Measurements from ENCODE around the gene UGGT1.

- TF ChIP-seq CREB1 (CRISPR knock-in tag; IDR thresholded peaks at IDR 0.05; ENCODE audit: low read depth) (peak; percentile 54), POLR2AphosphoS5 (IDR thresholded peaks at IDR 0.05; ENCODE audit: low read depth) (no peak), EZH2phosphoT487 (IDR thresholded peaks at IDR 0.05; ENCODE audit: unreplicated experiment) (no peak), CTCF (conservative IDR thresholded peaks at IDR 0.05; ENCODE audit: low read depth in 2 of 2) (peak; percentile 93 to 94), EZH2 (IDR thresholded peaks at IDR 0.05; ENCODE audit: low read depth, unreplicated experiment) (no peak), REST (IDR thresholded peaks at IDR 0.05; ENCODE audit: unreplicated experiment) (no peak), ZNF114 (CRISPR knock-in tag; IDR thresholded peaks at IDR 0.05) (no peak), JUNB (IDR thresholded peaks at IDR 0.05; ENCODE audit: unreplicated experiment) (no peak), ETS1 (IDR thresholded peaks at IDR 0.05) (no peak), ZNF331 (CRISPR knock-in tag; IDR thresholded peaks at IDR 0.05; ENCODE audit: low read depth) (no peak), STAT1 (IDR thresholded peaks at IDR 0.05; ENCODE audit: unreplicated experiment) (no peak), NANOG (IDR thresholded peaks at IDR 0.05; ENCODE audit: borderline replicate concordance) (no peak)
These were observed 87.9 kb downstream of the UGGT1 start for GRCh38 chr2:128178650-128179460.
